Stimulated activated CD4-positive, alpha-beta T cell treated with anti-CD3 and anti-CD28 coated beads, Interleukin-4, amount 100 ng/mL, for 24 hours (primary cell): Measurements from ENCODE around the gene NSG1.

Experiments used
- DNase-seq: peaks from one replicate; pipeline ENCODE4 v3.0.0-alpha.2; 2020

NSG1 gene

GRCh38 chr4:4396628-4397440 is 9.9 kb downstream of the NSG1 start:
- DNase-seq, result no peak

- DNase-seq, result no peak
Measured at GRCh38 chr4:4397441-4397819, 10.5 kb downstream of the NSG1 start.

- no peak for DNase-seq
Measured at GRCh38 chr4:4398430-4398829, 11.5 kb downstream of the NSG1 start.

- no peak for DNase-seq
Measured at GRCh38 chr4:4401036-4401435, 14.1 kb downstream of the NSG1 start.

- no peak for DNase-seq
Measured at GRCh38 chr4:4402966-4403365, 16.1 kb downstream of the NSG1 start.

- no peak for DNase-seq
Measured at GRCh38 chr4:4405358-4405962, 18.6 kb downstream of the NSG1 start.

- DNase-seq, result no peak
Measured at GRCh38 chr4:4406455-4407298, 19.8 kb downstream of the NSG1 start.

GRCh38 chr4:4407299-4408131 is 20.6 kb downstream of the NSG1 start:
- no peak for DNase-seq

- DNase-seq, result no peak
Measured at GRCh38 chr4:4408132-4408523, 21.2 kb downstream of the NSG1 start.

GRCh38 chr4:4408576-4409335 is 21.9 kb downstream of the NSG1 start:
- no peak for DNase-seq

GRCh38 chr4:4409416-4410115 is 22.7 kb downstream of the NSG1 start:
- no peak for DNase-seq

- DNase-seq, result no peak
Measured at GRCh38 chr4:4410271-4410670, 23.4 kb downstream of the NSG1 start.

GRCh38 chr4:4411906-4412305 is 25.0 kb downstream of the NSG1 start:
- DNase-seq, result no peak

GRCh38 chr4:4412641-4413372 is 25.9 kb downstream of the NSG1 start:
- no peak for DNase-seq

GRCh38 chr4:4413373-4413725 is 26.4 kb downstream of the NSG1 start:
- DNase-seq, result no peak

GRCh38 chr4:4413806-4414205 is 26.9 kb downstream of the NSG1 start:
- DNase-seq, result no peak

GRCh38 chr4:4415107-4415805 is 28.4 kb downstream of the NSG1 start:
- DNase-seq, result no peak

GRCh38 chr4:4415806-4416805 is 29.2 kb downstream of the NSG1 start:
- no peak for DNase-seq

GRCh38 chr4:4416981-4417380 is 30.1 kb downstream of the NSG1 start:
- no peak for DNase-seq
